Astrocyte of the cerebellum (primary cell): Measurements from ENCODE around the gene NKAIN4.
A peak's percentile ranks its signal among the peaks of the same experiment; 100 is the strongest.

Experiments used
- DNase-seq: peaks from one replicate; pipeline ENCODE4 v3.0.0-alpha.2; 2011; ENCODE audit warnings: low read depth
- H3K4me3 ChIP-seq: 2 replicates; pipeline ENCODE4 v1.5.1; 2011; ENCODE audit warnings: mild to moderate bottlenecking, low read depth, low read length, moderate library complexity
- in situ Hi-C: cut with HindIII; loops from 2 replicates; pipeline ENCODE4 v1.10.0; 2017; ENCODE audit warnings: low sequenced_read_pairs
- TF ChIP-seq, protein P1 (sequence below): IDR thresholded peaks from 2 replicates; pipeline ENCODE4 v1.5.1; 2012; ENCODE audit warnings: low read length, low read depth, moderate library complexity, mild to moderate bottlenecking; ENCODE audit errors: missing control alignments

Gene NKAIN4

DNA sequence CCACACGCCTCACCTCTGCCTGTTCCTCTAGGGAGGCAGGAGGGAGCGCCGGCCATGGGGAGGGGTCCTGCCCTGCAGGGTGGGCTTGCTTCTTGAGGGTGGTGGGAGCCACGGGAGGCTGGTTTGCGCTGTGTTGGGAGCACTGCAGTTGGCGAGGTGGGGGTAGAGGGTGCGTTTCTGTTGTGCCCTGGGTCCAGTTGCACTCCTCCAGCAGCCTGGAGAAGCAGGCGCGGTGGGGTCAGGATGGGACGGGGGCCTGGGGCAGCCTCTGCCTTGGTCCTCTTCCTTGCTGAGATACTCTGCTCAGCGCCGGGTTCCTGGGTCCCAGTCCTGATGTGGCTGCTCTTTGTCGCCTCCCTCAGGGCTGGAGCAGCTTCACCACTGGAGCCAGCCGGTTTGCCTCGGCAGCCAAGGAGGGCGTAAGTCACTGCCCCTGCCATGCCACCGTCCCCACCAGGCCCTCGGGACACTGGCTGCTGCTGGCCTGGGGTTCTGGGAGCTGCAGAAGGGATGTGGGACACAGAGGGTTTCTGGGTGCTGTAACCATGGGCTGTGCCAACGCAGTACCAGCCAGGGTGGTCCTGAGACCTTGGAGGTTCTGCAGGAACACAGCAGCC lies 26.8 kb upstream of the NKAIN4 start:
- in situ Hi-C loops: no loop called here
- DNase-seq: no peak

DNA sequence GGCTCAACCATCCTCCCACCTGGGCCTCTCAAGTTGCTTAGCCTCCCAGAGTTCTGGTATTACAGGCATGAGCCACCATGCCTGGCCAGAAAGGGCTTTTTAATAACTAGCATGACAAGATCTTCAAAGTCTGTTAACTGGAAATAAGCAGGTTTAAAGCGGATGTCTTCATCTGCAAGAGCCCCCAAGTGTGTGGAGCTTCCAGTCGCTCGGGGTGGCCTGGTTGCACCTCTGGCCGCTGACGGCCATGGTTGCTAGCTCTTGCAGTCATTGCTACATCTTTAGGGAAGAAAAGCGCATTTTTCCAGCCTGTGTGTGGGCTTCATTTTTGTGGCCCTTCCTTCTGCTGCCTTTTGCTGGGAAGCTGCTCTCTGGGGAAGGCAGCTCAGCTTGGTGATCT lies 26.1 kb upstream of the NKAIN4 start:
- DNase-seq: no peak
- in situ Hi-C loops: no loop called here
- H3K4me3 ChIP-seq: no peak overlapping the region
- TF ChIP-seq, protein P1, sequence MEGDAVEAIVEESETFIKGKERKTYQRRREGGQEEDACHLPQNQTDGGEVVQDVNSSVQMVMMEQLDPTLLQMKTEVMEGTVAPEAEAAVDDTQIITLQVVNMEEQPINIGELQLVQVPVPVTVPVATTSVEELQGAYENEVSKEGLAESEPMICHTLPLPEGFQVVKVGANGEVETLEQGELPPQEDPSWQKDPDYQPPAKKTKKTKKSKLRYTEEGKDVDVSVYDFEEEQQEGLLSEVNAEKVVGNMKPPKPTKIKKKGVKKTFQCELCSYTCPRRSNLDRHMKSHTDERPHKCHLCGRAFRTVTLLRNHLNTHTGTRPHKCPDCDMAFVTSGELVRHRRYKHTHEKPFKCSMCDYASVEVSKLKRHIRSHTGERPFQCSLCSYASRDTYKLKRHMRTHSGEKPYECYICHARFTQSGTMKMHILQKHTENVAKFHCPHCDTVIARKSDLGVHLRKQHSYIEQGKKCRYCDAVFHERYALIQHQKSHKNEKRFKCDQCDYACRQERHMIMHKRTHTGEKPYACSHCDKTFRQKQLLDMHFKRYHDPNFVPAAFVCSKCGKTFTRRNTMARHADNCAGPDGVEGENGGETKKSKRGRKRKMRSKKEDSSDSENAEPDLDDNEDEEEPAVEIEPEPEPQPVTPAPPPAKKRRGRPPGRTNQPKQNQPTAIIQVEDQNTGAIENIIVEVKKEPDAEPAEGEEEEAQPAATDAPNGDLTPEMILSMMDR: no peak

More for the DNA sequence above, 26.8 kb upstream of the NKAIN4 start:
- H3K4me3 ChIP-seq: no peak overlapping the region
- TF ChIP-seq, protein P1: peak; percentile 42

DNA sequence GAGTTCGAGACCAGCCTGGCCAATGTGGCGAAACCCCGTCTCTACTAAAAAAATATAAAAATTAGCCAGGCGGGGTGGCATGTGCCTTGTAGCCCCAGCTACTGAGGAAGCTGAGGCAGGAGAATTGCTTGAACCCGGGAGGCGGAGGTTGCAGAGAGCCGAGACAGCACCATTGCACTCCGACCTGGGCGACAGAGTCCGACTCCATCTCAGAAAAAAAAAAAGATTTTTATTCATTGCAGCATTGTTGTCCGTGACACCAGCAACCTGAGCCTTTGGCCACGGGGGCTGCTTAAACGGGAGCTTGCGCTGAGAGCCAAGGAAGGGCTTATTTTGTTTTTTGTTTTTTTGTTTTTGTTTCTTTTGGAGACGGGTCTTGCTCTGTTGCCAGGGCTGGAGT lies 25.7 kb upstream of the NKAIN4 start:
- no peak for DNase-seq
- in situ Hi-C loops: no loop called here
- H3K4me3 ChIP-seq: no peak overlapping the region
- TF ChIP-seq, protein P1: no peak

DNA sequence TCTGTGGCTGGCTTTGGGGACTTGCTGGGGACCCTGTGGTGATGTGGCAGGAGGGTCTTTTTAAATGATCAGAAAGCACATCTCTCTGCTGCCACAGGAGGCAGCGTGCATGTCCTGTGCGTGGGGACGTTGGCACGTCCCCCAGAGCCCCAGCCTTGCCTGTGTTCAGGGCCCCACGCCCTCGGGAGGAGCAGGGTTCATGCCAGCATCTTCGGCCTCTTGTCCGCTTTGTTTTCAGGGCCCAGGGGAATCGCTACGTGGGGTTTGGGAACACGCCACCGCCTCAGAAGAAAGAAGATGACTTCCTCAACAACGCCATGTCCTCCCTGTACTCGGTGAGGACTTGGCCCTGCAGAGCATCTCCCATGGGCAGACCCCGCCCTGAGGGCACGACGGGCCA lies 24.4 kb upstream of the NKAIN4 start:
- DNase-seq: no peak

DNA sequence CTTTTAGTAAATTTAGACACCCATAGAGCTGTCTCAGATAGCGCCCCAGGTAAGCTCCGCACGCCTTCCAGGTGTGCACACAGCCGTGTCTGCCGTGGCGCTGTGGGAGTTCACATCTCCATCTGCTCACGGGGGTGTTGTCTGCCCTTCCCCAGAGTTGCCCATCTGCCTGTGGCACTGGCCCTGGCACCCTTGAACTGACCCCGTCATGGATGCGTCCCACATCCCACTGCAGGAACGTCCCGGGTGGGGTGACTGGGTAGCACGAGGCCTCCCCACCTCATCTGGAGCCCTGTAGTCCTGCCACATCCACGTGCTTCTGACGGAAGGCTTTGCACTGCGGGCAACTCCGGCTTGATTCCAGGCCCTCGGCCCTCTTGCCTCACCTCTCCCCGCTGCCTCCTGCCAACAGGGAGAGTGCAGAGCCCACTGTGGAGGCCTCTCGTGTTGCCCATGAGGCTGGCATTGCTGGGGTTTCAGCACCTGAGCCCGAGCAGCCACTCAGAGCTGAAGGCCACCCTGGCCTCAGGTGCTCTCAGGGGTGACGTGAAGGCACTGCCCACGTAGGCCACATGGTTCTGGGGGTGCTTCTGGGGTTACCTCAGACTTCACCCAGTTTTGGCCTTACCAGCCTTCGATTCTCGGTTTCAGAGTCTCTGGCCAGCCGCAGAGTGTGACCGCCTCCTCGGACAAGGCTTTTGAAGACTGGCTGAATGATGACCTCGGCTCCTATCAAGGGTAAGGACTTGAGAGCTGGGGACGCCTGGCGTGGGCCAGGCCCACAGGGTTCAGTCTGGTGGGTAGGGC lies 23.4 kb upstream of the NKAIN4 start:
- TF ChIP-seq, protein P1: no peak
- DNase-seq: no peak
- H3K4me3 ChIP-seq: no peak overlapping the region
- in situ Hi-C loops: no loop called here

More for the DNA sequence above, 24.4 kb upstream of the NKAIN4 start:
- H3K4me3 ChIP-seq: no peak overlapping the region
- in situ Hi-C loops: no loop called here
- TF ChIP-seq, protein P1: no peak

DNA sequence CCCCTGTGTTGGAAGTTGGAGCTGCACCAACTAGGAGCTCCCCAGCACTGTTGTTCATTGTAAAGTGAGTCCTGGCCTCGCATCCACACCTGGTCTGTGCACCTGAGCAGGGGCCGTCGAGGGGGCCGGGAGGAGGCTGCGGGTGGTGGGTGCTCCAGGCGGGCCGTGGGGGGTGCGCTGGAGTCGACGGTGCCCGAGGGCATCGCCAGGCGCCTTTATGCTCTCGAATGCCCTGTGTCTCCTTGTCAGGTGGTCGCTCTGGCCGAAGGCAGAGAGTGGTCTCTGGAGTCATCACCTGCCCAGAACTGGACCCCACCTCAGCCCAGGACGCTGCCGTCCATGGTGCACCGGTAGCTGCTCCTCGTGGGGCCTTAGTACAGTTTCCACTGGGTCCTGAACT lies 22.7 kb upstream of the NKAIN4 start:
- DNase-seq: no peak
- no peak overlapping the region for H3K4me3 ChIP-seq
- in situ Hi-C loops: no loop called here
- TF ChIP-seq, protein P1: no peak
